NCI-H1092 (cell line): ENCODE results near the gene ACKR4.

Experiments
- DNase-seq: peaks from one replicate; lab custom pipeline; 2025; lab: John Stamatoyannopoulos, UW

Gene ACKR4

GRCh38 chr3:132641837-132642538, 44.9 kb downstream of the ACKR4 start:
- DNase-seq: no peak

DNA sequence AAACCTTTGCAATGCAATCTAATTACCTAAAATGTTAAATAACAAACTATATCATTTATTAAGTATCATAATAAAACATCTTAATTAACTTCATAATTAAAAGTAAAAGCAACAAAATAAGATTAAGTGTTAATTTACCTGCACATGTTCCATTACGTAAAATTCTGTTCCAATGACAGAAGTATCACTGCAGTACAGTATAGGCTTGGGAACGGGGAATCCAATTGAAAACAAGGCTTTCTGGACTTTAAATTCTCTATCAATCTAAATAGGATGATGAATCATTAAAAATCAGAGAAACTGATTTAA, 45.4 kb downstream of the ACKR4 start:
- no peak for DNase-seq

DNA sequence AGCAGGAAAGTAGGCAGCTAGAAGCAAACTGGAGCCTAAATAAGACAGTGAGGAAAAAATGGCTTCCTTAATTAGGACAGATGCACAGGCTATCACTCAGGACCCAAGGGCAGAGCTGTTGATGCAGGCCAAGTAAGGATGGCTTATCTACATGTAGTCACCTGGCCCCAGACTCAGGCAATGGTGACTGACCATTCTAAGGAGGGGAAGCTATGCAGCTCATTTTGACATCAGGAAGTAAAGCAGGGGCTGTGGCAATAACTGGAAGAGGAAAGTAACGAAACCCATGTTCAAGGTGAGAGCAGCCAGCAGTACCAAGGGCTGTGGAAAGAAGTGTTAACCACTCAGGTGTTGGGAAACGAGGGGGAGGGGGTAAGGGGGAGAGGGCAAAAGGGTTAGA, 46.3 kb downstream of the ACKR4 start:
- no peak for DNase-seq

DNA sequence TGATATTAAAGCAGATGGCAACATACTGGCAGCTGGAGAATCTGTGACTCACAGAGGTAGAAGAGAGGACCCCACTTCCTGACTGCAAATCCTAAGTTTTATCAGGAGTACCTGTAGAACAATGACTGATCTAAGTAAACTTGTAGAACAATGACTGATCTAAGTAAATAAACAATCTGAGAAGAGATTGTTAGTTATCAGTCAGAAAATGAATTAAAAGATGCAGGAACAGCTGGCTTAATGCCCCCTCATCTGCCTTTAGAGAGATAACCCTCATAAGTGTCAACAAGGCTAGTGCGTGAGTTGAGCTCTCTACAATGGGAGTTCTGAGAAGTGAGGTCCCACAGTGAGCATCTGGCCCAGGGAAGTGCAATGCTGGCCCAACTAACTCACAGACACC, 48.0 kb downstream of the ACKR4 start:
- no peak for DNase-seq

- DNase-seq: no peak
These were observed 53.1 kb downstream of the ACKR4 start for GRCh38 chr3:132650153-132650552.
